ENCODE results near the gene PAX6.

GRCh38 chr11:31757260-31757835 lies 53.8 kb downstream of the PAX6 start:
- TF ChIP-seq EP300 (IDR thresholded peaks at IDR 0.05; ENCODE audit: borderline replicate concordance), result no peak
- TF ChIP-seq TAF1 (IDR thresholded peaks at IDR 0.05; ENCODE audit: low read depth), result no peak
- no peak for TF ChIP-seq REST (IDR thresholded peaks at IDR 0.05; ENCODE audit: low read depth)
- no peak for TF ChIP-seq MAX (IDR thresholded peaks at IDR 0.05)
- no peak for TF ChIP-seq YY1 (IDR thresholded peaks at IDR 0.05; ENCODE audit: low read depth)
- TF ChIP-seq RAD21 (IDR thresholded peaks at IDR 0.05; ENCODE audit: low read depth), result no peak
- TF ChIP-seq TCF12 (IDR thresholded peaks at IDR 0.05; ENCODE audit: low read depth), result no peak
- no peak for TF ChIP-seq USF1 (IDR thresholded peaks at IDR 0.05)
- no peak for TF ChIP-seq FOXM1 (IDR thresholded peaks at IDR 0.05; ENCODE audit: borderline replicate concordance, low read depth)
- no peak for TF ChIP-seq TEAD4 (IDR thresholded peaks at IDR 0.05)
- TF ChIP-seq EGR1 (IDR thresholded peaks at IDR 0.05), result no peak
- TF ChIP-seq CEBPB (IDR thresholded peaks at IDR 0.05), result no peak
